Prostate gland (tissue), 2 donors: Measurements from ENCODE around the gene DENND5A. TPM values are rescaled to one million over a fixed set of nuclear protein-coding genes. Genes with fewer than 3 reads are reported as not detected.
"Not testable (repeated sequence)": the region's sequence is repeated elsewhere in the genome, so short reads cannot be mapped to it uniquely, and the experiment has no call there.

Source experiments
- DNase-seq: peaks from one replicate; pipeline ENCODE4 v3.0.0-alpha.2; 2019; ENCODE audit warnings: low spot score
- H3K27ac ChIP-seq, 2 donors: fragments of 200-600 bp; sonication (generic); 2 replicates each; pipeline ENCODE4 v1.5.1; 2017 to 2019
- H3K27me3 ChIP-seq: fragments of 200-600 bp; sonication (generic); replicated peaks from 2 replicates; pipeline ENCODE4 v1.5.1; 2019; ENCODE audit not compliant: insufficient read depth
- H3K36me3 ChIP-seq, 2 donors: fragments of 200-600 bp; sonication (generic); 1 replicate in 1 of 2; 2 replicates in 1 of 2; pipeline versions ENCODE4 v1.5.1 to v1.8.1; 2017 to 2019
- H3K4me1 ChIP-seq: fragments of 200-600 bp; sonication (generic); replicated peaks from 2 replicates; pipeline ENCODE4 v1.5.1; 2019
- H3K4me3 ChIP-seq, 2 donors: fragments of 200-600 bp; sonication (generic); 2 replicates each; pipeline ENCODE4 v1.5.1; 2017 to 2019
- H3K9me3 ChIP-seq: fragments of 200-600 bp; sonication (generic); 2 replicates; pipeline ENCODE4 v1.5.1; 2017
- CTCF ChIP-seq, 4 experiments: fragments of 200-600 bp in 2 of 4; fragments of 450-650 bp in 2 of 4; sonication (generic) in 2 of 4; IDR thresholded peaks; 1 replicate in 3 of 4; 2 replicates in 1 of 4; pipeline ENCODE4 v1.5.1; 2016 to 2019; ENCODE audit warnings: antibody characterized with exemption in 4 of 4, mild to moderate bottlenecking in 2 of 4, moderate library complexity in 2 of 4
- POLR2A ChIP-seq: fragments of 450-650 bp; IDR thresholded peaks from one replicate; pipeline ENCODE4 v1.6.1; 2016; ENCODE audit warnings: antibody characterized with exemption, mild to moderate bottlenecking
- POLR2AphosphoS5 ChIP-seq: sonication (generic); formaldehyde crosslinking; IDR thresholded peaks from one replicate; pipeline ENCODE4 v1.6.1; 2017; ENCODE audit warnings: antibody characterized with exemption
- WGBS: methylation state at CpG from one replicate; pipeline ENCODE4 v1.1.5; 2018; 5-methylcytosine and 5-hydroxymethylcytosine counted together
- intact Hi-C: fragments of 100-400 bp; cut with DNase I; formaldehyde crosslinking; loops from one replicate; pipeline ENCODE4 v1.14.2; 2022
- total RNA-seq, 2 donors: library from RNA; depleted of rRNA; stranded (reverse); fragments of >200 nt; gene quantifications; one replicate each; pipeline ENCODE4 v1.1.0, GENCODE V29; 2016

Gene DENND5A
- total RNA-seq, 2 donors from 2014 or later = 25.4 to 84.6 TPM

DNA sequence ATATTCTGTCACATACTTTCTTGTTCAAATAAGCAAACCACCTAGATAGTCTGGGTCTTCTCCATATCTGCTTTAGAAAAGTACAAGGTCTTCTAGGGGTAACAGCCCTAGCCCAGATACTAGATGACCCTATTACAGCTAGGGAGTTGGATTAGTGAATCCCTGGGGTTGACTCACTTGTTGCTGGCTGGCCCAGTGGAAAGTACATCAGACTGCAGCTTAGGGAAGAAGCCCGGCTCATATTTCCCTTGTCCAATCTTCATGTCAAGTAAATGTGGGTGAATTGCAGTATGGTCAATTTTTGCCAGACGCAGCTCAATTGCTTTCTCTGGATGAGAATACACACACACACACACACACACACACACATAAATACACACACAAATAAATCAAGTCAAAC, 94.7 kb downstream of the DENND5A start:
- Histone ChIP-seq H3K27ac (no peak overlapping the region), H3K4me3 (no peak overlapping the region), H3K27me3 (no peaks in the 10 kb centered on the region), H3K9me3 (no peaks in the 10 kb centered on the region), H3K4me1 (no peaks in the 10 kb centered on the region), H3K36me3 (no peaks in the 10 kb centered on the region)
- no peak for DNase-seq
- intact Hi-C loops = no loop called here
- TF ChIP-seq POLR2A = no peak
- TF ChIP-seq POLR2AphosphoS5 = no peak
- TF ChIP-seq CTCF (IDR thresholded peaks at IDR 0.05) = no peak
- 73% methylated on average over 2 of the region's 2 CpGs for WGBS

DNA sequence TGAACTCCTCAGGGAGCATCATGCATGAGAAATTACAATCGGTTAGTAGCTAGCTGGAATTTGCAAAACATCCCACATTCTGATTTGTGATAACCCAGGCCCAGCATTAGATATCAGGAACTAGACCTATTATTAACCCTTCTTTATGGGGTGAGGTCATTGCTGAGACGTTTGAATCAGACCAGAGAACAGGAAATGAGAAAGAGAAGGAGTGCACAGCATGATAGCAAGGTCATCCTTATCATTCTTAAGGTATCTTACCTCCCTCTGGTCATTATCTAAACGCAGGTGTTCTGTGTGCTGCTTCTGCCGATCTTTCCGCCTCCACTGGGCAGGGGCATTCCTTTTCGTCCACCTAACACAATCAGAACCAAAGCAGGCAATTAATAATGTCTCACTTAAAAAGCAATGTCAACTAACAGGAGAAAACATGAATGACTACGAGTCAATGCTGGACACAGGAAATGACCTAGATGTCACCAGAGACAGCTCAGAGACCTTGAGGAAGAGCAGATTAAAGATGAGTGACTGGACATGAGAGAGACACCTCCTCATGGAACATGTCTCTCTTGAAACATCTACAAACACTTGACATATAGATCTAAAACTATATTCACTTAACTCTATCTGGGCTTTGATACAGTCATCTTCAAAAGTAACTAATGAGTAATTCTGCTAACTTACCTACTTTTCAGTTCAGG, 95.4 kb downstream of the DENND5A start:
- Histone ChIP-seq H3K4me1 (no peaks in the 10 kb centered on the region), H3K9me3 (no peaks in the 10 kb centered on the region), H3K27ac (no peak overlapping the region), H3K27me3 (no peaks in the 10 kb centered on the region), H3K4me3 (no peak overlapping the region), H3K36me3 (no peaks in the 10 kb centered on the region)
- intact Hi-C loops = loop anchor here (10.0 kb wide), 1 partner anchor 335 kb away; no protein-coding TSS in a partner anchor
- no peak for DNase-seq
- TF ChIP-seq POLR2AphosphoS5 (no peak), CTCF (IDR thresholded peaks at IDR 0.05) (no peak), POLR2A (no peak)
- 66% methylated on average over 7 of the region's 7 CpGs for WGBS

- H3K27me3 ChIP-seq, H3K4me1 ChIP-seq, H3K9me3 ChIP-seq, H3K36me3 ChIP-seq, H3K27ac ChIP-seq, H3K4me3 ChIP-seq, DNase-seq: not testable (repeated sequence)
- WGBS = 96% methylated on average over 6 of the region's 6 CpGs
- intact Hi-C loops = loop anchor here (10.0 kb wide), 1 partner anchor 343 kb away; no protein-coding TSS in a partner anchor
Measured at GRCh38 chr11:9161991-9162390, 103.2 kb downstream of the DENND5A start.

DNA sequence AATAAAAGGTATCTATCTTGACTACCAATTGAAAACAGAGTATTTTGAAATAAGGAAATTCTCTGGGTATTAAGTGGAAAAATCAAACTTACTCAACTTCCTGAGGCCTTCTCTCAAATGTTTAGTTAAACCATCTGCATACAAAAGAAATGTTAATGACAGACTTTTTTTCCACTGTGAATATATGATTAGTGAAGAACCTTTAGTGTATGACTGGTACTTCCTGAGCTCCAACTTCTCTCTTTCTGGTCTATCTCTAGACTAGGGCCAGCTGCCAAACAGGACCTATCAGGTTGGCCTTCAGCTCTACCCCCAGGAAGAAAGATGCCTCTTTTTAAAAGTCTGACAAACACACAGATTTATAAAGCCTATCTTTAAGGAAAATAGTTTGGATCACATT, 105.0 kb downstream of the DENND5A start:
- Histone ChIP-seq H3K9me3 (no peaks in the 10 kb centered on the region), H3K4me3 (no peak overlapping the region), H3K27ac (no peak overlapping the region), H3K27me3 (no peaks in the 10 kb centered on the region), H3K36me3 (no peaks in the 10 kb centered on the region), H3K4me1 (no peaks in the 10 kb centered on the region)
- intact Hi-C loops = loop anchor here (10.0 kb wide), 1 partner anchor 345 kb away; no protein-coding TSS in a partner anchor
- no peak for DNase-seq
- TF ChIP-seq POLR2A = no peak
- TF ChIP-seq POLR2AphosphoS5 = no peak
- no peak for TF ChIP-seq CTCF (IDR thresholded peaks at IDR 0.05)

DNA sequence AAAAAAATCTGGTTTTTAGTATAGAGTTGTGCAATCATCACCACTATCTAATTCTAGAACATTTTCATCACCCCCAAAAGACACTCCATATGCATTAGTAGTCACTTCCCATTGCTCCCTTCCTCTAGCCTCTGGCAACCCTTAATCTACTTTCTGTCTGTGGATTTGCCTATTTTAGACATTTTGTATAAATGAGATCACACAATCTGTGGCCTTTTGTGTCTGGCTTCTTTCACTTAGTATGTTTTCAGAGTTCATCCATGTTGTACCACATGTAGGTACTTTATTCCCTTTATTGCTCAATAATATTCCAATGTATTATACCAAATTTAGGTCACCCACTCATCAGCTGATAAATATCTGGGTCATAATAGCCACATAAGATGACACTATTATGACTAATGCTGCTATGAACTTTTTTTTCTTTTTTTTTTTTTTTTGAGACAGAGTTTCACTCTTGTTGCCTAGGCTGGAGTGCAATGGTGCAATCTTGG, 106.2 kb downstream of the DENND5A start:
- H3K4me3 ChIP-seq = no peak overlapping the region
- H3K36me3 ChIP-seq = no peaks in the 10 kb centered on the region
- H3K9me3 ChIP-seq = no peaks in the 10 kb centered on the region
- H3K4me1 ChIP-seq = no peaks in the 10 kb centered on the region
- no peaks in the 10 kb centered on the region for H3K27me3 ChIP-seq
- no peak overlapping the region for H3K27ac ChIP-seq
- intact Hi-C loops = no loop called here
- no peak for DNase-seq
- TF ChIP-seq CTCF (IDR thresholded peaks at IDR 0.05) (no peak), POLR2AphosphoS5 (no peak), POLR2A (no peak)
